ENCODE measurements around the gene PRKCI. TPM values are rescaled to one million over a fixed set of nuclear protein-coding genes. Genes with fewer than 3 reads are reported as not detected.
"Not testable (repeated sequence)": the region's sequence is repeated elsewhere in the genome, so short reads cannot be mapped to it uniquely, and the experiment has no call there.

PRKCI gene
- polyA plus RNA-seq, 1 experiment, result 84.3 TPM

GRCh38 chr3:170337420-170337819 is 115.2 kb downstream of the PRKCI start:
- CTCF ChIA-PET, result no interaction called here
- no peak for TF ChIP-seq CTCF (IDR thresholded peaks at IDR 0.05; ENCODE audit: low read depth, low read length)
- no peak for DNase-seq (ENCODE audit: low read depth, low spot score)
- H3K27ac ChIP-seq (ENCODE audit: low read depth, low read length), result no peak overlapping the region
- no peaks in the 10 kb centered on the region for H3K9me3 ChIP-seq (ENCODE audit: control insufficient read depth, insufficient read depth, low read length)
- POLR2A ChIA-PET, result no interaction called here
- no peaks in the 10 kb centered on the region for H3K27me3 ChIP-seq (ENCODE audit: control insufficient read depth, insufficient read depth, low read length)
- no peak overlapping the region for H3K4me3 ChIP-seq (ENCODE audit: low read depth, low read length)

GRCh38 chr3:170338690-170339340 is 116.6 kb downstream of the PRKCI start:
- no peak overlapping the region for H3K4me3 ChIP-seq (ENCODE audit: low read depth, low read length)
- CTCF ChIA-PET, result interaction anchor here (0.7 kb wide), 1 partner anchor 78 kb away, joined by 3 read pairs; no protein-coding TSS in a partner anchor

GRCh38 chr3:170342273-170342672 is 120.0 kb downstream of the PRKCI start:
- H3K27ac ChIP-seq (ENCODE audit: low read depth, low read length); CTCF ChIA-PET; DNase-seq (ENCODE audit: low read depth, low spot score); POLR2A ChIA-PET; H3K4me3 ChIP-seq (ENCODE audit: low read depth, low read length); H3K27me3 ChIP-seq (ENCODE audit: control insufficient read depth, insufficient read depth, low read length); H3K9me3 ChIP-seq (ENCODE audit: control insufficient read depth, insufficient read depth, low read length): not testable (repeated sequence)

More at GRCh38 chr3:170338690-170339340, 116.6 kb downstream of the PRKCI start:
- POLR2A ChIA-PET, result no interaction called here
- Histone ChIP-seq H3K27me3 (ENCODE audit: control insufficient read depth, insufficient read depth, low read length) (no peaks in the 10 kb centered on the region), H3K9me3 (ENCODE audit: control insufficient read depth, insufficient read depth, low read length) (no peaks in the 10 kb centered on the region), H3K27ac (ENCODE audit: low read depth, low read length) (no peak overlapping the region)
- TF ChIP-seq CTCF (IDR thresholded peaks at IDR 0.05; ENCODE audit: low read depth, low read length), result no peak
- DNase-seq (ENCODE audit: low read depth, low spot score), result no peak

GRCh38 chr3:170343859-170344258 is 121.6 kb downstream of the PRKCI start:
- not testable (repeated sequence) for H3K4me3 ChIP-seq (ENCODE audit: low read depth, low read length); DNase-seq (ENCODE audit: low read depth, low spot score); H3K27ac ChIP-seq (ENCODE audit: low read depth, low read length); H3K9me3 ChIP-seq (ENCODE audit: control insufficient read depth, insufficient read depth, low read length); H3K27me3 ChIP-seq (ENCODE audit: control insufficient read depth, insufficient read depth, low read length)
- CTCF ChIA-PET, result interaction anchor here (0.6 kb wide), 1 partner anchor 227 kb away, joined by 3 read pairs; no protein-coding TSS in a partner anchor
- POLR2A ChIA-PET, result interaction anchor here (0.9 kb wide), 1 partner anchor 14 kb away, joined by 4 read pairs; the partner anchor contains the start of gene SKIL

GRCh38 chr3:170344971-170345370 is 122.7 kb downstream of the PRKCI start:
- Histone ChIP-seq H3K27me3 (ENCODE audit: control insufficient read depth, insufficient read depth, low read length) (no peaks in the 10 kb centered on the region), H3K27ac (ENCODE audit: low read depth, low read length) (no peak overlapping the region), H3K4me3 (ENCODE audit: low read depth, low read length) (no peak overlapping the region), H3K9me3 (ENCODE audit: control insufficient read depth, insufficient read depth, low read length) (no peaks in the 10 kb centered on the region)
- ChIA-PET CTCF (no interaction called here), POLR2A (no interaction called here)
- no peak for TF ChIP-seq CTCF (IDR thresholded peaks at IDR 0.05; ENCODE audit: low read depth, low read length)
- DNase-seq (ENCODE audit: low read depth, low spot score), result no peak

GRCh38 chr3:170346481-170347392 is 124.5 kb downstream of the PRKCI start:
- Histone ChIP-seq H3K4me3 (ENCODE audit: low read depth, low read length) (no peak overlapping the region), H3K27me3 (ENCODE audit: control insufficient read depth, insufficient read depth, low read length) (no peaks in the 10 kb centered on the region), H3K27ac (ENCODE audit: low read depth, low read length) (no peak overlapping the region), H3K9me3 (ENCODE audit: control insufficient read depth, insufficient read depth, low read length) (no peaks in the 10 kb centered on the region)
- CTCF ChIA-PET, result interaction anchor here (0.7 kb wide), 1 partner anchor 182 kb away, joined by 3 read pairs; no protein-coding TSS in a partner anchor
- POLR2A ChIA-PET, result no interaction called here
- DNase-seq (ENCODE audit: low read depth, low spot score), result no peak
- no peak for TF ChIP-seq CTCF (IDR thresholded peaks at IDR 0.05; ENCODE audit: low read depth, low read length)
